Activated CD4-positive, alpha-beta T cell treated with anti-CD3 and anti-CD28 coated beads, Interleukin-2, amount 50 U/mL, for 4 hours (primary cell): ENCODE measurements around the gene SLC25A44.
"Not testable (repeated sequence)": the region's sequence is repeated elsewhere in the genome, so short reads cannot be mapped to it uniquely, and the experiment has no call there.

Source experiments
- DNase-seq, 2 experiments: peaks; one replicate each; pipeline ENCODE4 v3.0.0-alpha.2; 2020

The SLC25A44 gene

GRCh38 chr1:156212130-156212529, 18.2 kb downstream of the SLC25A44 start:
- DNase-seq: no peak

- DNase-seq: peak; percentile 94
These were observed 19.1 kb downstream of the SLC25A44 start, which contains the start of gene PMF1 for GRCh38 chr1:156212833-156213643. PMF1 (plus strand) TSS chr1:156213007; CDS start chr1:156213016, 9 bp downstream.

DNA sequence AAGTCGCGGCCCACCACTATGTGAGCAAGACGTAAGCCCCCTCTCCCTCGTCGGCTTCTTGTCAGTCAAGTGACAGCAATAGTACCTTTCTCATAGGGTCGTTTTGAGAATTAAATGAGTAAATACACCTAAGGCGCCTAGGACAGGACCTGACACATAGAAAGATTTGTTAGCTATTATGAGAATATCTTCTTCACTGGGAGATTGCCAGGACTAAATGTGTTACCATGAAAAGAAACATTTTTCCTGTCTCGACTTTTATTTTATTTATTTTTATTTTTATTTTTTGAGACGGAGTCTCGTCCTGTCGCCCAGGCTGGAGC, 19.7 kb downstream of the SLC25A44 start:
- no peak for DNase-seq

- no peak for DNase-seq
These were observed 20.3 kb downstream of the SLC25A44 start for GRCh38 chr1:156214024-156214748.

DNA sequence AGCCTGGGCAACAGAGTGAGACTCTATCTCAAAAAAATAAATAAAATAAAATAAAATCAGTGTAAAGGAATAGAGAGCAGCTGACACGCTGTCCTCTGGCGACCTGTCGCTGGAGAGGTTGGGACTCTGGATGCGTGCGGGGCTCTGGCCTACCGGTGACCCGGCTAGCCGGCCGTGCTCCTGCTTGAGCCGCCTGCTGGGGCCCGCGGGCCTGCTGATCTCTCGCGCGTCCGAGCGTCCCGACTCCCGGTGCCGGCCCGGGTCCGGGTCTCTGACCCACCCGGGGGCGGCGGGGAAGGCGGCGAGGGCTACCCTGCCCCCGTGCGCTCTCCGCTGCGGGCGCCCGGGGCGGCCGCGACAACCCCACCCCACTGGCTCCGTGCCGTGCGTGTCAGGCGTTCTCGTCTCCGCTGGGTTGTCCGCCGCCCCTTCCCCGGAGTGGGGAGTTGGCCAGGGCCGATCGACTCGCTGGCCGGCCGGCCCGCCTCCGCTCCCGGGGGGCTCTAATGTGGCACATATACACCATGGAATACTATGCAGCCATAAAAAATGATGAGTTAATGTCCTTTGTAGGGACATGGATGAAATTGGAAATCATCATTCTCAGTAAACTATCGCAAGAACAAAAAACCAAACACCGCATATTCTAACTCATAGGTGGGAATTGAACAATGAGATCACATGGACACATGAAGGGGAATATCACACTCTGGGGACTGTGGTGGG, 22.6 kb downstream of the SLC25A44 start:
- not testable (repeated sequence) for DNase-seq

- peak; percentile 16 to 34 for DNase-seq
These were observed 24.0 kb downstream of the SLC25A44 start for GRCh38 chr1:156217871-156218270.

GRCh38 chr1:156220226-156220625, 26.3 kb downstream of the SLC25A44 start:
- DNase-seq: no peak

DNA sequence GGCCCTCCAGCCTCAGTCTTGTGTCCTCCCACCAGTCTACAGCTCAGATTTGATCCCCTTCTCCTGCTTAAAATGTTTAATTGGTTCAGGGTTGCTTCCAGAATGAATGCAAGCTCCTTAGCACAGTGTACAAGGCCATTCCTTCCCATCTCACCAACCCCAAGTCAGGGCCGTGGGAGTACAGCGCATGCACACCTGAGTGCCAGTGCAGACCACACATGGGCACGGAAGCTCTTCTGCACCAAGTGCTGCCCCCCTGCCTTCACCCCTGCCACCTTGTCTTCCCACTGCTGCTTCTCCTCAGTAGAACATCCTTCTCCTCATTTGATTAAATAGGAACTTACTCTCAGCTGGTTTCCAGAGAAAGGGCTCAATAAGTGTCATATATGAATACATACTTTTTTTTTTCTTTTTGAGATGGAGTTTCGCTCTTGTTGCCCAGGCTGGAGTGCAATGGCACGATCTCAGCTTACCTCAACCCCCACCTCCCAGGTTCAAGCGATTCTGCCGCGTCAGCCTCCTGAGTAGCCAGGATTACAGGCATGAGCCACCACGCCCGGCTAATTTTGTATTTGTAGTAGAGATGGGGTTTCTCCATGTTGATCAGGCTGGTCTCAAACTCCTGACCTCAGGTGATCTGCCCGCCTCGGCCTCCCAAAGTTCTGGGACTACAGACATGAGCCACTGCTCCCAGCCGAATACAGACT, 28.2 kb downstream of the SLC25A44 start:
- no peak for DNase-seq

GRCh38 chr1:156225677-156226014, 31.7 kb downstream of the SLC25A44 start:
- no peak for DNase-seq

DNA sequence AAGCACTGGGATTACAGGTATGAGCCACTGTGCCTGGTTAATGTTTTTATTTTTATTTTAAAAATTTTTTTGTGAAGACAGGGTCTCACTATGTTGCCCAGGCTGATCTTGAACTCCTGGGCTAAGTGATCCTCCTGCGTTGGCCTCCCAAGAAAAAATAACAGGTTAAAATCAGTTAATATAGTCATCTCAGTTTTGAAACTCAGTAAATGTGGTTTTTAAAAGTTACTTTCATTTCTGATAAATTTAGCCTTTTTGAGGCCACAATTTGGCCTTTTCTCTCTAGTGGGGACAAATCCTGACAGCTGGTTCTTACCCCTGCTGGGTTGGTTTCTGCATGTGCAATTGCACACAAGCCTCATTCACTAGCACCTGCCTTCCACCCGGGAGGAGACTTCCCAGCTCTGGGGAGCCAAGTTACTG, 32.2 kb downstream of the SLC25A44 start:
- DNase-seq: no peak

GRCh38 chr1:156226782-156227181, 32.9 kb downstream of the SLC25A44 start:
- DNase-seq: no peak

DNA sequence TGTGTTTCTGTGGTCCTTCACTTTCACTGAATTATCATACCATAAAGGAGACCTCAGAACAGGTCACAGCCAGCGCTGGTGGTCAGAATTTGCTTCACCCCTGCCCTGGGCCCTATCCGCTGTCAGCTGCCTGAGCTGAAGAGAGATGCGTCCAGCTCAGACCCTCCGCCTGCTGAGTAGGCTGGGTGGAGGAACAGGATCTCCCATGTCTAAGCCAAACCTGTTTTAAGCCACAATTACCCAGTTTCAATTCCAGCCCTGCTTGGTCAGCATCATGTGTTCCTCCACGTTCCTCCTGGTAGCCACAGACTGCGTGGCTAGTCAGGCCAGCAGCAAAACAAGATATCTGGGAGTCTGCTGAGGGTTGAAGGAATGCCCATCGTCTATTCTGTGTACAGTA, 34.6 kb downstream of the SLC25A44 start:
- no peak for DNase-seq

DNA sequence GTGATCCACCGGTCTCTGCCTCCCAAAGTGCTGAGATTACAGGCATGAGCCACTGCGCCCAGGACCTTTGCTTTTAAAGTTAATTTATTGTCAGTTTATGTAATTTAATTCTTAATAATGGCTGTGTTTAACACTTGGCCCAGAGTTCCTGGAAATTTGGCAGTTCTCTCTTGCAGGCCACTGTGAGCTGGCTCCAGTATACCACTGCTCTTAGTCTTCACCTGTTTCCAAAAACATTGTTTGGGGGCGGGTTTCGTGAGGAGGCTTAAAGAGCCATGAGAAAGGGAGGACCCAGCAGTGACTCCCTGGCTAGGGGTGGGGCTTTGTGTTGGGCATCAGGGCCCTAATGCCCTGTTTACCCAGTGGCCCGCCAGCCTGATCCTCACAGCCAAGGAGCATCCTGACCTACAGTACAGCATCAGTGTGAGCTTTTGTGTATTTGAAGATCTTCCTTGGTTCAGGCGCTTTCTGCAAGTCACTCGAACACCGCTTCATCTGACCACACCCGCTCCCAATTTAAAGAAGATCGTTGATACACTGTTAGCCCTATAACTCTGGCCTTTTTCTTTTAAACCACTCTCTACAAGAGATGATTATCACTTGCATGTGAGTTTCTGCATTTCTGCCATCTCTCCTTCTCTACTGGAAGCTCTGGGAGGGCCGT, 36.0 kb downstream of the SLC25A44 start:
- no peak for DNase-seq

GRCh38 chr1:156230473-156230837, 36.6 kb downstream of the SLC25A44 start:
- no peak for DNase-seq

GRCh38 chr1:156232201-156232894, 38.4 kb downstream of the SLC25A44 start:
- no peak for DNase-seq

- DNase-seq: no peak
These were observed 39.7 kb downstream of the SLC25A44 start for GRCh38 chr1:156233426-156234127.

GRCh38 chr1:156236164-156236563, 42.3 kb downstream of the SLC25A44 start:
- no peak for DNase-seq

DNA sequence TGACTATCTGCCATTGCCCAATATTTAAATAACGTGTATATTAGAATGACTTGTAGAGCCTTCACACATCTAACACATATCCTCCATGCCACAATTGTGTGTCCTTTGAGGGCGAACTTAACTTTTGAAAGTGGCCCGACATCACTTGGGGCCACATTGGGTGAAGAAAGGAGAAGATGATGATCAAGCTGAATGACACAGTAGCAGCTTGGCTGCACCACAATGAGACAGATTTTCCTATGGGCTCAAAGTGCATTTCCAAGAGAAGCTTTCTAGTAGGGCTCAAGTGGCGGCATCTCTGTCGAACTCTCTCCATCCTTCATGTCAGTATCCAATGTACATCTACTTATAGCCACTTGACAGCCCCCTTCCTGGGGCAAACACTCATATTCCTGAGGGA, 44.3 kb downstream of the SLC25A44 start:
- no peak for DNase-seq

DNA sequence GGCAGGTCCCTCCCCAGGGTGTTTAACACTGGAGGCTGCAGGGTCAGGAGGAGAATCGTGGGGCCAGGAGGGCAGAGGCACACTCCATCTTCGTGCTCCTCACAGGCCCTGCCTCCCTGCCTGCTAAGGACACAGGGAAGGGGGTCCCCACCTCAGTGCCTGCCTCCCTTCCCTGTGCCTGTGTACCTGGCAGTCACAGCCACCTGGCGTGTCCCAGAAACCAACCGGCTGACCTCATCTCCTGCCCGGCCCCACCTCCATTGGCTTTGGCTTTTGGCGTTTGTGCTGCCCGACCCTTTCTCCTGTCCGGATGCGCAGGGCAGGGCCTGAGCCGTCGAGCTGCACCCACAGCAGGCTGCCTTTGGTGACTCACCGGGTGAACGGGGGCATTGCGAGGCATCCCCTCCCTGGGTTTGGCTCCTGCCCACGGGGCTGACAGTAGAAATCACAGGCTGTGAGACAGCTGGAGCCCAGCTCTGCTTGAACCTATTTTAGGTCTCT, 47.5 kb downstream of the SLC25A44 start:
- no peak for DNase-seq

DNA sequence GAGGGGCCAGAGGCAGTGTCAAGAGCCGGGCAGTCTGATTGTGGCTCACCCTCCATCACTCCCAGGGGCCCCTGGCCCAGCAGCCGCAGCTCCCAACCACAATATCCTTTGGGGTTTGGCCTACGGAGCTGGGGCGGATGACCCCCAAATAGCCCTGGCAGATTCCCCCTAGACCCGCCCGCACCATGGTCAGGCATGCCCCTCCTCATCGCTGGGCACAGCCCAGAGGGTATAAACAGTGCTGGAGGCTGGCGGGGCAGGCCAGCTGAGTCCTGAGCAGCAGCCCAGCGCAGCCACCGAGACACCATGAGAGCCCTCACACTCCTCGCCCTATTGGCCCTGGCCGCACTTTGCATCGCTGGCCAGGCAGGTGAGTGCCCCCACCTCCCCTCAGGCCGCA, 48.0 kb downstream of the SLC25A44 start, which contains the start of gene BGLAP:
TSS of gene BGLAP (plus strand) at position 259 of the 400 bp plus-strand sequence. CDS start at position 307, 48 bp downstream.
- DNase-seq: no peak

GRCh38 chr1:156242738-156243137, 48.8 kb downstream of the SLC25A44 start:
- no peak for DNase-seq
